Activated CD8-positive, alpha-beta T cell treated with anti-CD3 and anti-CD28 coated beads for 36 hours (primary cell): Measurements from ENCODE around the gene CYRIA. TPM values are rescaled to one million over a fixed set of nuclear protein-coding genes. Genes with fewer than 3 reads are reported as not detected.

Experiments used
- ATAC-seq: fragments of 200-7000 bp; cut with Tn5 transposase; one replicate; pipeline ENCODE4 v1.10.0; 2021; ENCODE audit warnings: mild to moderate bottlenecking, moderate library complexity
- CTCF ChIA-PET: fragments of 350-600 bp; sonication (Branson Sonifier 250); formaldehyde crosslinking; loops from one replicate; lab custom pipeline; 2021; ENCODE audit warnings: antibody characterized with exemption; lab: Charles Lee
- POLR2A ChIA-PET: fragments of 350-600 bp; sonication (Branson Sonifier 250); formaldehyde crosslinking; loops from one replicate; lab custom pipeline; 2021; ENCODE audit warnings: antibody characterized with exemption; lab: Charles Lee
- DNase-seq: peaks from one replicate; pipeline ENCODE4 v3.0.0-alpha.2; 2020
- H3K27ac Mint-ChIP-seq: one replicate; pipeline ENCODE4 v1.8.0; 2021; ENCODE audit warnings: mild to moderate bottlenecking, mixed read lengths
- H3K27me3 Mint-ChIP-seq: one replicate; pipeline ENCODE4 v1.8.0; 2021; ENCODE audit warnings: mixed read lengths
- H3K36me3 Mint-ChIP-seq: one replicate; pipeline ENCODE4 v1.8.0; 2021; ENCODE audit warnings: low read depth, mixed read lengths
- H3K4me1 Mint-ChIP-seq: one replicate; pipeline ENCODE4 v1.8.0; 2021; ENCODE audit warnings: low read depth, mixed read lengths
- H3K4me3 Mint-ChIP-seq: one replicate; pipeline ENCODE4 v1.8.0; 2021; ENCODE audit warnings: mild to moderate bottlenecking, moderate library complexity, mixed read lengths
- H3K9me3 Mint-ChIP-seq: one replicate; pipeline ENCODE4 v1.8.0; 2021; ENCODE audit warnings: mixed read lengths
- intact Hi-C: fragments of 100-400 bp; cut with micrococcal nuclease; formaldehyde crosslinking; loops from one replicate; pipeline ENCODE4 v1.10.0; 2022
- total RNA-seq, 2 experiments: library from RNA; stranded (reverse); gene quantifications; one replicate each; pipeline ENCODE4 v1.2.3, GENCODE V29; 2021
- TF ChIP-seq, protein P1 (sequence below): fragments of 200-600 bp; IDR thresholded peaks from one replicate; pipeline ENCODE4 v1.8.0; 2022; ENCODE audit warnings: antibody characterized with exemption, mild to moderate bottlenecking

CYRIA gene
- under 1 TPM; 0.70 to 0.72 TPM for total RNA-seq

GRCh38 chr2:16665748-16666448 is at the start of gene CYRIA:
Gene CYRIA, minus strand, starts transcription at chr2:16665834. Its CDS starts 77,715 bp downstream, at chr2:16588119.
- intact Hi-C loops = no loop called here
- Mint-ChIP-seq H3K4me1 (peaks cover 14% of the 10 kb centered on the region), H3K27ac (peak within 1 kb of the TSS; percentile 30), H3K4me3 (peak within 1 kb of the TSS; percentile 64), H3K9me3 (no peaks in the 10 kb centered on the region), H3K27me3 (peaks cover 46% of the 10 kb centered on the region), H3K36me3 (no peaks in the 10 kb centered on the region)
- peak; percentile 89 for ATAC-seq
- ChIA-PET CTCF (interaction anchor here (1.0 kb wide), 1 partner anchor 57 kb away, joined by 3 read pairs; no protein-coding TSS in a partner anchor), POLR2A (no interaction called here)
- TF ChIP-seq, protein P1, sequence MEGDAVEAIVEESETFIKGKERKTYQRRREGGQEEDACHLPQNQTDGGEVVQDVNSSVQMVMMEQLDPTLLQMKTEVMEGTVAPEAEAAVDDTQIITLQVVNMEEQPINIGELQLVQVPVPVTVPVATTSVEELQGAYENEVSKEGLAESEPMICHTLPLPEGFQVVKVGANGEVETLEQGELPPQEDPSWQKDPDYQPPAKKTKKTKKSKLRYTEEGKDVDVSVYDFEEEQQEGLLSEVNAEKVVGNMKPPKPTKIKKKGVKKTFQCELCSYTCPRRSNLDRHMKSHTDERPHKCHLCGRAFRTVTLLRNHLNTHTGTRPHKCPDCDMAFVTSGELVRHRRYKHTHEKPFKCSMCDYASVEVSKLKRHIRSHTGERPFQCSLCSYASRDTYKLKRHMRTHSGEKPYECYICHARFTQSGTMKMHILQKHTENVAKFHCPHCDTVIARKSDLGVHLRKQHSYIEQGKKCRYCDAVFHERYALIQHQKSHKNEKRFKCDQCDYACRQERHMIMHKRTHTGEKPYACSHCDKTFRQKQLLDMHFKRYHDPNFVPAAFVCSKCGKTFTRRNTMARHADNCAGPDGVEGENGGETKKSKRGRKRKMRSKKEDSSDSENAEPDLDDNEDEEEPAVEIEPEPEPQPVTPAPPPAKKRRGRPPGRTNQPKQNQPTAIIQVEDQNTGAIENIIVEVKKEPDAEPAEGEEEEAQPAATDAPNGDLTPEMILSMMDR = no peak
- DNase-seq = peak; percentile 54

GRCh38 chr2:16713011-16713423 is 47.4 kb upstream of the CYRIA start:
- H3K27me3 Mint-ChIP-seq = peaks cover 2% of the 10 kb centered on the region
- no peaks in the 10 kb centered on the region for H3K36me3 Mint-ChIP-seq
- TF ChIP-seq, protein P1 = no peak
- H3K4me3 Mint-ChIP-seq = no peak overlapping the region
- POLR2A ChIA-PET = no interaction called here
- CTCF ChIA-PET = no interaction called here
- ATAC-seq (no peak), DNase-seq (no peak)
- H3K4me1 Mint-ChIP-seq = no peaks in the 10 kb centered on the region
- H3K27ac Mint-ChIP-seq = no peak overlapping the region
- intact Hi-C loops = no loop called here
- H3K9me3 Mint-ChIP-seq = no peaks in the 10 kb centered on the region

GRCh38 chr2:16709769-16710168 is 44.1 kb upstream of the CYRIA start:
- DNase-seq (no peak), ATAC-seq (no peak)
- Mint-ChIP-seq H3K4me1 (no peaks in the 10 kb centered on the region), H3K27ac (no peak overlapping the region), H3K9me3 (no peaks in the 10 kb centered on the region), H3K36me3 (no peaks in the 10 kb centered on the region), H3K27me3 (peaks cover 5% of the 10 kb centered on the region), H3K4me3 (no peak overlapping the region)
- intact Hi-C loops = no loop called here
- CTCF ChIA-PET = no interaction called here
- POLR2A ChIA-PET = no interaction called here
- TF ChIP-seq, protein P1 = no peak

DNA sequence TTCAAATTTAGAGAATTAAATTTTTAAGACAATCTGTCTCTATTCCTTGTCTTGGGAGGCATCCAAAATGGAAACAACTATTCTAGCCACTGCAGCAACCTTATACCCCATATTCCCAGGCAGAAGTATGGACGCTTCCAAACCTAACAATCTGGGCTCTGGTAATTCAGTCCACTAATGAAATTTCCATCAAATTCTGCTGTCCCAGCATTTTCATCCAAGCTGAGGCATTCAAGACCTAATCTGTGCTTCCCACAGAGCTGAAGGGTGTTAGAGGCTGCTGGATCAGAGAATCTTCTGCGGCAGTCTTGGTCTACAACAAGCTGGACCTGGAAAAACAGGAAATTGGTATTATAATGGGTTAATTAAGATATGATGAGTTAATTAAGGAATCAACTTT is 42.5 kb upstream of the CYRIA start:
- no peaks in the 10 kb centered on the region for H3K9me3 Mint-ChIP-seq
- intact Hi-C loops = no loop called here
- no peak for ATAC-seq
- H3K4me3 Mint-ChIP-seq = no peak overlapping the region
- H3K27me3 Mint-ChIP-seq = peaks cover 3% of the 10 kb centered on the region
- no peak overlapping the region for H3K27ac Mint-ChIP-seq
- no peaks in the 10 kb centered on the region for H3K4me1 Mint-ChIP-seq
- no peaks in the 10 kb centered on the region for H3K36me3 Mint-ChIP-seq
- ChIA-PET CTCF (no interaction called here), POLR2A (no interaction called here)
- DNase-seq = no peak
- TF ChIP-seq, protein P1 = no peak

DNA sequence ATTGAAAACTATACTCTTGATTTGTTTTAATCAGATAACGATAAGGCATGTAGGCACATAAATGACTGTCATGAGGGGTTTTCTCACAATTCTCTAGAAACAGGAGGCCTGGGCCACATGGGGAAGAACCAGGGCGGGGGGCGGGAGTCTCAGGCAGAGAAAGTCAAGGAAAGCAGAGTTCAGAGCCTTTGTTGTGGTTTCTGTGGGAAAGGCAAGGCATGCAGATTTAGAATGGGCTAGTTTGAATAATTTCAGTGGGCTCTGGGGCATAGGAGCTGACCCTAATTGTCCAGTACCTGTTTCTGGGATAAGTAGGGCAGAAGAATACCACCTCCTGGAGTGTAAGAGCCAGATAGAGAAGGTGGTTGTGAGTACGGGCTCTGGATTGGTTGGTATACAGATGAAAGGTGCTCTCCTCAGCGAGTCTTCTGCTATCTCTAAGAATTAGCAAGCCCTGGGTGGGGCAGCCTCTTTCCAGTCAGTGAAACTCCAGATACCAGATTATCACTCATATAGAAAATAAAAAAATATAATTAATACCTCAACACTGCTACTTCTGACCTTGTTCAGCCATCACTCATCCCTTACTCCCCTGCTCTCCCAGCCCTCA is 41.5 kb upstream of the CYRIA start:
- DNase-seq = no peak
- ChIA-PET CTCF (no interaction called here), POLR2A (no interaction called here)
- H3K36me3 Mint-ChIP-seq = no peaks in the 10 kb centered on the region
- no peak for ATAC-seq
- peaks cover 3% of the 10 kb centered on the region for H3K27me3 Mint-ChIP-seq
- H3K4me1 Mint-ChIP-seq = no peaks in the 10 kb centered on the region
- H3K4me3 Mint-ChIP-seq = no peak overlapping the region
- no peaks in the 10 kb centered on the region for H3K9me3 Mint-ChIP-seq
- H3K27ac Mint-ChIP-seq = no peak overlapping the region
- TF ChIP-seq, protein P1 = no peak
- intact Hi-C loops = no loop called here
